COLO829 (cell line): ENCODE data around the gene FIBIN.
"Not testable (repeated sequence)": the region's sequence is repeated elsewhere in the genome, so short reads cannot be mapped to it uniquely, and the experiment has no call there.

ENCODE experiments used
- DNase-seq: peaks from one replicate; pipeline ENCODE4 v3.0.0; 2012; ENCODE audit warnings: low spot score

Gene FIBIN

DNA sequence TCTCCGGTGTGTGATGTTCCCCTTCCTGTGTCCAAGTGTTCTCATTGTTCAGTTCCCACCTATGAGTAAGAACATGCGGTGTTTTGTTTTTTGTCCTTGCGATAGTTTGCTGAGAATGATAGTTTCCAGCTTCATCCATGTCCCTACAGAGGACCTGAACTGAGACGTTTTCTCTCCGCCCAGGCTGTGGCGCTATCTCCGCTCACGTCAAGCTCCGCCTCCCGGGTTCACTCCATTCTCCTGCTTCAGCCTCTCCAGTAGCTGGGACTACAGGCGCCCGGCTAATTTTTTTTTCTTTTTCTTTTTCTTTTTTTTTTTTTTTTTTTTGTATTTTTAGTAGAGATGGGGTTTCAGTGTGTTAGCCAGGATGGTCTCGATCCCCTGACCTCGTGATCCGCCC is 16.7 kb upstream of the FIBIN start:
- DNase-seq = not testable (repeated sequence)

DNA sequence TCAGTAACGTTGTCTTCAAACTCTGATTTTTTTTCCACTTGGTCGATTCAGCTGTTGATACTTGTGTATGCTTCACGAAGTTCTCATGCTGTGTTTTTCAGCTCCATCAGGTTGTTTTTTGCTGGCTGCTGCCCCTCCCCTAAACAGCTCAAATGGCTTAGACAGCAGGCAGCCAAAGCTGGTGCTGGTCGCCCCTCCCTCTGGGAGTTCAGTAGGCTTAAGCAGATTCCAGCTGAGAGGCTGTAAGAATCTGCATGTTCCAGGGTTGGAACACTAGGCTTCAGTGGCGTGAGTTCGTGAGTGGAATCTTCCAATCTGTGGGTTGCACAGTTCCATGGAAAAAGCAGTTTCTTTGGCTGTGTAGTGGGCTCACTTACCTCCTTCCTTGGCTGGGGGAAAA is 10.3 kb upstream of the FIBIN start:
- no peak for DNase-seq

DNA sequence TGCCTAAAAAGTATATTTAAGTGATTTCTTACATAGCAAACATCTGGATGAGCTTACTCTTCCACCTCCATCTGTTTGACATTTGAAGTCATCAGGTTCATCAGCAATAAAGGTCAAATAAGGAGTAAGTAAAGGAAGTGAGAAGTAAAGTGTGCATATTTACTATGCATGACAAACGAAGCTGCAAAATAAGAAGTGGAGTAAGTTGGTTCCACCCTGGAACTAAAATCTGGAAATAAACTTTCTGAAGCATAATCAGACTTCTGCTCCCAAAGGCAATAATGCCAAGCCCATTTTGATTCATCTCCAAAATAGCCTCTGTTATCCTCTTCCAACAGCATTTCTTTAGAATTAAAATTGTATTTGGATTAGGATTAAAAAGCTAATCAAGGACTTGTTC is 8.4 kb upstream of the FIBIN start:
- no peak for DNase-seq

GRCh38 chr11:26985943-26986342 is 8.0 kb upstream of the FIBIN start:
- no peak for DNase-seq

DNA sequence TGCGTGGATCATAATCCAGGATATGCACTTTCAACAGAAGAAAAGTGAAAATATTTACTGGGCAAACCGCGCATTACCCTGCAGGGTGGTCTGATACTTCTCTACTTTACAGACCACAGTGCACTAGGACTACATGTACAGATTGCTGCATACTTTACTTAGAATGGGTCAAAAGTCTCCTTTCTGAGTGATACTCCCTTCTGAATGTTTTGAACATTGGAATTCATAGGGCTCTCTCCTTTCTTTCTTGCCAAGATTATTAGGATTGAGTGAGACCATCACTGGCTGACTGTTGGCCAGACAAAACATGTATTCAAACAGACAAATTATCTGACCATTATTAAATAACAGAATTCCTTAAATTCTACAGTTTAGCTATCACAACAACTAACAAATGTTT is 6.6 kb upstream of the FIBIN start:
- no peak for DNase-seq

DNA sequence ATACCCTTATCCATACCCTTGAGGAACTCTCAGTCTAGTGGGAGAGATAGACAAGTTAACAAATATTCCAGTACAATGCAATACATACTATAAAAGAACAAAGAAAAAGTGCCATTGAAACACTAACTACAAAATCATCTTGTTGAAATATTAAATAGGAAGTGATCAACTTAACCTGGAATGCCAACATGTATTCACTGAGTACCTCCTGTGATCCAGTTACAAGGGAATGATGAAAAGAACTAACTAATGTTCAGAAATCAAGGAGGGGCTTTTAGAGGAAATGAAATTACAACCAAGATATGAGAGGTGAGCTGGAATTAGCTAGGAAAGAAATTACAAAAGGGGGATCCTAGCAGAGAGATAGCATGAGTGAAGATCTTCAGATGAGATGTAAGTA is 6.2 kb upstream of the FIBIN start:
- DNase-seq = no peak

DNA sequence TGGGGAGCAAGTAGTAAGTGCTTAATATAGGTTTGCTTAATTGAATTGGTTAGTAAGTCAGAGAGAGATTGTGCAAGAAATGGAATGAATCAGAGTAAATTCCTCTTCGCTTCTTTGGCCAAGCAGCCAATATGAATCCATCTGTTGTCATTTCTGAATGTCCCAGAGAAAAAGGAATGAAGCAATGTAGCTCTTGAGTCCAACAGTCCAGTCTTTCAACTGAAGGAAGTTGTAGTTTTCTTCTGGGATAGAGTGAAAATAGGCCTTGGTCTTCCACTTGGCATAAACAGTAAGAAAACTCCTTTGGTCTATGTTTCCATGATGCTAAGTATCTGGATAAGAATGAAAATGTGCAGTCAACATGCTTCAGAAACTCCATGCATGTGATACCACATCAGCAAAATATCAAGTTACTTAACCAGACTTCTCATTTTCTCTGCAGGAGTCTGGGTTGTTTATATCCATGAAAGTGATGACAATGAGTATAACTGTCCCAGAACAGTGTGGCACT is 1.8 kb upstream of the FIBIN start:
- peak; percentile 7 for DNase-seq

DNA sequence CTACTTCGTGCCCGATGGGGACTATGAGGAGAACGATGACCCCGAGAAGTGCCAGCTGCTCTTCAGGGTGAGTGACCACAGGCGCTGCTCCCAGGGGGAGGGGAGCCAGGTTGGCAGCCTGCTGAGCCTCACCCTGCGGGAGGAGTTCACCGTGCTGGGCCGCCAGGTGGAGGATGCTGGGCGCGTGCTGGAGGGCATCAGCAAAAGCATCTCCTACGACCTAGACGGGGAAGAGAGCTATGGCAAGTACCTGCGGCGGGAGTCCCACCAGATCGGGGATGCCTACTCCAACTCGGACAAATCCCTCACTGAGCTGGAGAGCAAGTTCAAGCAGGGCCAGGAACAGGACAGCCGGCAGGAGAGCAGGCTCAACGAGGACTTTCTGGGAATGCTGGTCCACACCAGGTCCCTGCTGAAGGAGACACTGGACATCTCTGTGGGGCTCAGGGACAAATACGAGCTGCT is 751 bp downstream of the FIBIN start:
- no peak for DNase-seq

DNA sequence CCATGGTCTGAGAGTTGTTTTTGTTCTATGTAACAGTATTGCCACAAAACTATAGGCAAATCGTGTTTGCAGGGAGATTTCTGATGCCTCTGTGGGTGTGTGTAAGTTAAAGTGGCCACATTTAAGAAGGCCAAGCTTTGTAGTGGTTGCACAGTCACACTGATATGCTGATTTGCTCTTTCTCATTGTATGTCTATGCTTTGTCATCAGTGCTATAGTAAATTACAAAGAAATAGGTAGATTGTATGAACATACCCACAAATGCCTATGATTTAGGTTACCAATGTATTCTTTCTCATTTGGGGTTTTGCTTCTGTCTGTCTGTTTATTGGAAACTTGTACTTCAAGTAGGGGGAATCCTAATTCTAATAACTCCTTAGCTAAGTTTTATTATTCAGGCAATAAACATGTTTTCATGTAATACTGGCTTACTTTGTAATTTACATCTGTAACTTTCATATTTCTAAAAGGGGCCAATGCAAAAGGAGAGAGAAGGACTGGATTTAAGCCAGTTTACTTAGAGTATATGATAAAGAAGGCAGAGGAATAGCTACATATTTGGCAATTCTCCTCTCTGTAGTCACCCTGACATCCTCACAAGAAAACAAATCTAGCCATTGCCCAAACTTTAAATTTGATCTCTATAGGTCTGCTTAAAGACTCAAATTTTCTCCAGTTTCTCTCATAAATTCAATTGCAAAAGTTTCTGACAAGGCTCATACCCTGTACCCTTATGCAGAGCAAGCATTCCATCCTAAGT is 2.0 kb downstream of the FIBIN start:
- DNase-seq = no peak

DNA sequence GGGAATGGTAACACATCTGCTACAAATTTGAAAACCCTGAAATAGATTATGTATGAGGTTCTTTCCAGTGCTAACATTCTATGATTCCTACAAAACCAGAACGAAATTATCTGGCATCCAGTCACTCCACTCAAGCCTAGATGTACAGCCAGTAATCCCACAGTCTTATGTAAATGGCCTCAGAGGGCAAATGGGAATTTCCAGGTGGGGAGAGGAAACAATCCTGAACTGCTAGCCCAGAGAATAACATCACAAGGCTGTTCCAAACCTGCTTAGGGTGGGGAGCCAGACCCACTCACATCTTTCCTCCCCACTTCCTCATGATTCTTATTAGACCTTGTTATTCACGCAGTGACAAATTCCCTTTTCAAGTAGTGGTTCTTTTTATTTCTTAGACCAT is 3.5 kb downstream of the FIBIN start:
- DNase-seq = no peak

DNA sequence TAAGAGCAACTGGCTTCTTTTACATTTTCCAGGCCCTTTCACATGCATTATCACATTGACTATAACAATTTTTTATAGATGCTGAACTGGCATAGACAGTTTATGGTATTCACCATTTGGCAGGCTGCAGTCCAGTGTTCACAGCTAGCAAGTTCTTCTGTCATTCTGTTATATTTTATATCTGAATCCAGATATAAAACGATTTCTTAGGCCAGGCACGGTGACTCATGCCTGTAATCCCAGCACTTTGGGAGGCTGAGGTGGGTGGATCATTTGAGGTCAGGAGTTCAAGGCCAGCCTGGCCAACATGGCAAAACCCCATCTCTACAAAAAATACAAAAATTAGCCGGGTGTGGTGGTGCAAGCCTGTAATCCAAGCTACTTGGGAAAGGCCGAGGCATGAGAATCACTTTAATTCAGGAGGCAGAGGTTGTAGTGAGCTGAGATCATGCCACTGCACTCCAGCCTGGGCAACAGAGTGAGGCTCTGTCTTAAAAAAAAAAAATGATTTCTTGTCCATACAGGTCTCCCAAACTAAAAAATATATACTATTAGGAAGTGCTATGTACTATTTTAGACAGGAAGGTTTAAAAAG is 7.3 kb downstream of the FIBIN start:
- not testable (repeated sequence) for DNase-seq

DNA sequence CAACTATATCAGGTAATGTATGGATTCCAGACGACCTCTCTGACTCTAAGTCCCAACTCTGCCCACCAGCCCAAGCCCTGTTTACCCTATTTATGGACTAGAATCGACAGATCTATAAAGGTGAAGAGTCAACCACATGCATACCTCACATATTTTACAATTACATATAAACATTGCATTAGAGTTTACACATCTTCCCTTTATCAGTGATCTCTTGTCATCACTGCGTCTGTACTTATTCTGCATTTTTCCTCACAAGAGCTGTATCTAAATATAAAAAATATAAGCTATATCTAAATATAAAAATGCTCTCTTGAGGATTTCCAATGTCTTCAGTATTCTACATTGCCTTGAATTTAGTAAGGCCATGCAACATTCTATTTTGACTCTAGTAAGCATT is 8.5 kb downstream of the FIBIN start:
- DNase-seq = no peak

- DNase-seq = no peak
Measured at GRCh38 chr11:27002838-27003237, 8.9 kb downstream of the FIBIN start.

DNA sequence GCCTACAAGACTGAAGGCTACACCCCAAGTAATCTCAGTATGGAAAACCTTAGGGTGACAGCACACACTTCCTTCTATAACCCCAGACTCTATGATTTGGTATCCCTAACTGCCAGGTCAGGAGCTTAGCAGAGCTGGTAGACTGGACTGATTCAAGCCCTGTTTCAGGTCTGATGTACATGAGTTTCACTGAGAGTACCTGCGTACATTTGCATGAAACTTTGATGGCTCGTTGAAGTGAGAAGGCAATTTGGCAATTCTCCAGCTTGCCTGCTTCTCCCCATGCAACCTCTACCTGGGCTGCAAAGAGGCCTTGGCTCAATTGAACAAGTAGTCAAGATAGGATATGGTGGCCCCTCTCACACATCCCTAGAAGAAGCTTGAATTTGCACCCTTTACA is 10.2 kb downstream of the FIBIN start:
- no peak for DNase-seq

DNA sequence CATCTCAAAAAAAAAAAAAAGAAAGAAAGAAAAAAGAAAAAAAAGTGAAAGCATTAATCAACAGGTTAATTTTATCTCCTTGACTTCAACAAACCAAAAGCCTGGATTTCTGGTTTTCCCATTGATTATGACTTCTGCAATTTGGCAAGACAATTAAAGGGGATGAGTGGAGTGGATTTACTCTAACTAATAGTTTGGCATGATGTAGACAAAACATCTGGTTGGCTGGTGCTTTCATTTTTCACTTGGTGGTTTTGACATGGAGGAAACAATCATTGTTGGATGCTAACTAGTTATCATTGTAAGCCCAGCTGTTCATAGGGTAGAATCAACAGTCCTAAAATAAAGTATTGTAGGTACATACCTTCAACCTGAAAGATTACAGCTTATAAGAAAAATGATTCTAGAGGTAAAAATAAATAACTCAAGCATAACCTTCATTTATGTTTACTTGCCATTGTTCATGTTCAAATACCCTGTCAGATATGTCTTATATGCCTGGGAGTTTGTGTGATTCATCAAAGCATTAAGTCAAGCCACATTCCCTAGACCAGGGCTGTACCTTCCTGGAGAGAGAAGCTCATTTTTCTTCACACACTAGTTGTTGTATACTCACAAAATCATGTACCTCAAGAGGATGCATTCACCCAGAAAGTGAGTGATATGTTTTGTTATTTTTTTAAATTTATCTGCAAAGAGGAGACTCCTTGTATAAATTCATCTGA is 15.1 kb downstream of the FIBIN start:
- no peak for DNase-seq

GRCh38 chr11:27011560-27012233 is 17.8 kb downstream of the FIBIN start:
- DNase-seq = no peak

GRCh38 chr11:27012234-27012921 is 18.5 kb downstream of the FIBIN start:
- peak; percentile 66 for DNase-seq

GRCh38 chr11:27013781-27014361 is 20.0 kb downstream of the FIBIN start:
- no peak for DNase-seq

DNA sequence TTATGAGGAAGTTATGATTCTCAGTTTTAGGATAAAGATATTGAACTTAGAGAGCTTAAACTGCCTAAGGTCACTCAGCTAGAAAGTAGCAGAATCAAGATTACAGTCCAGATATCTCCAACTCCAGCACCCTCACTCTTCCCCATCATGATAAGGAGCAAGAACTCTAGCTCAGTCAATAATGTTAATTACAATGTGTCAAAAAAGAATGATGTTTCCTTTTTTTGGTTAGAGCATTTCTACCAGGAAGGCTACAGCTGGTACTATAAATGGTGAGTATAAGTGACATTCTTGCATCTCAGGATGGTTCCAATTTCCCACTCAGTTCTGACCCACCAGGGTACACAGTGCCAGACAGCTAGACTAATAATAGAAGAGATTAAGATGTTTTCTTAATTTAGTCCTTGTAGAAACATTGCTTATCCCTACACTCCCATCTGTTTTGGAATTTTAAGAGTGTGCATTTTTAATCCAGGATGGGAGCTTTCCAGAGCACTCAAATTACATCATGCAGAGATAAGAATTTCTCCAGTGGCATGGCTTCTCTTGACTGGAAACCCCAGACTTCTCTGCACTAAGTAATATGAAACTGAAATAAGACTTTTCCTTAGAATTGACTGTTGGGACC is 25.1 kb downstream of the FIBIN start:
- no peak for DNase-seq

DNA sequence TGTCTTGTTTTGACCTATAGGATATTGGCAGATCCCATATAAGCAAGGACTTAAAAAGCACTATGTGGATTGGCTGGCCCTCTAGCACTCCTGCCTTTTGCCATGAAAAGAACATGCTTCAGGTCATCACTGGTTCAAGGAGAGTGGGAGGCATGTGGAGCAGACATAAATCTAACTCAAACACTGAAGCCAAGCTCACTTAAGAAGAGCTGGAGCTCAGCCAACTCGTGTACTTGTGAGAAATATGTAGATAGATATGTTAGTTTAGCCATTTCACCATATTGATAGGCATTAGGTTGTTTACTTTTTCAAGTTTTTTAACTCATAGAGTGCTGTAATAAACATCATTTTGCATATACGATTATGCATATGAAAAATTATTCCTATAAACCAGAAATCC is 26.8 kb downstream of the FIBIN start:
- no peak for DNase-seq

- no peak for DNase-seq
Measured at GRCh38 chr11:27022659-27023251, 28.8 kb downstream of the FIBIN start.
